GM12878 (cell line): ENCODE data around the gene MRPL23. TPM values are rescaled to one million over a fixed set of nuclear protein-coding genes. Genes with fewer than 3 reads are reported as not detected.

Experiments used
- CEBPZ ChIP-seq: fragments of 150-350 bp; IDR thresholded peaks from 2 replicates; pipeline ENCODE4 v1.6.1; 2016; ENCODE audit warnings: low read depth, low read length
- MTA3 ChIP-seq: IDR thresholded peaks from 2 replicates; pipeline ENCODE4 v1.6.1; 2012; ENCODE audit warnings: low read length, inconsistent platforms, borderline replicate concordance
- REST ChIP-seq: IDR thresholded peaks from 2 replicates; pipeline ENCODE4 v1.6.1; 2012; ENCODE audit warnings: mild to moderate bottlenecking, low read depth, low read length
- TCF12 ChIP-seq: IDR thresholded peaks from 2 replicates; pipeline ENCODE4 v1.6.1; 2011; ENCODE audit warnings: low read depth, mild to moderate bottlenecking, low read length
- polyA plus RNA-seq, 11 experiments: library from polyadenylated mRNA; depleted of rRNA in 4 of 11; unstranded in 6 of 11; stranded (reverse) in 5 of 11; fragments of >200 nt; fragmentation: Nextera tagmentation in 4 of 11; fragmentation: Illumina TruSeq in 1 of 11; extraction: Ambion mirVana in 4 of 11; extraction: Trizol in 1 of 11; gene quantifications; 1 replicate in 1 of 11; 2 replicates in 10 of 11; pipeline versions ENCODE4 v1.2.1 to v1.2.3, GENCODE V29; 2011 to 2016; ENCODE audit warnings: inconsistent platforms in 2 of 11, missing spikeins in 2 of 11, low read depth in 1 of 11
- total RNA-seq, 4 experiments: library from RNA; depleted of rRNA in 3 of 4; stranded (reverse); fragments of >200 nt in 3 of 4; fragmentation: Illumina TruSeq in 1 of 4; extraction: Trizol in 1 of 4; gene quantifications; 2 replicates each; pipeline versions ENCODE4 v1.2.1 to v1.2.3, GENCODE V29; 2013 to 2021

The MRPL23 gene
- total and polyA plus RNA-seq, 10 of the 15 experiments (the other 5 are each of a cell fraction or from before 2014, with no cell fraction given): 1.6 to 207 (median 126) TPM

- TF ChIP-seq REST (no peak), MTA3 (no peak), CEBPZ (no peak), TCF12 (no peak)
Observed at GRCh38 chr11:1906181-1906580, 41.0 kb upstream of the MRPL23 start (continued).
